ENCODE results near the gene PTPRT.
"Not testable (repeated sequence)": the region's sequence is repeated elsewhere in the genome, so short reads cannot be mapped to it uniquely, and the experiment has no call there.

Gene PTPRT

DNA sequence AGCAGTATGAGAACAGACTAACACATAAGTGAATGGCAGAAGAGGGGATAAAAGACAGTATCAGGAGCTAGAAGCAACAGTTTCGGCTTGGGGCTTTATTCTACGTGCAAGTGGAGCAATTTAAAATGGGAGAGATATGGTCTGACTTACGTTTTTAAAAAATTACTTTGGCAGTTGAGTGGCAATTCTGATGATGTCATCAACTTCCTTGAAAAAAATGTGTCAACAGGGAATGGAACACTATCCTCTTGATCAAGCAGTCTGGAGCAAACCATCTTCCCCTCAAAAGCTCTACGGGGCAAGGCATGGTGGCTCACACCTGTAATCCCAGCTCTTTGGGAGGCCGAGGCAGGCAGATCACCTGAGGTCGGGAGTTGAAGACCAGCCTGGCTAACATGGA lies 24.1 kb downstream of the PTPRT start:
- H3K36me3 Mint-ChIP-seq = no peaks in the 10 kb centered on the region

DNA sequence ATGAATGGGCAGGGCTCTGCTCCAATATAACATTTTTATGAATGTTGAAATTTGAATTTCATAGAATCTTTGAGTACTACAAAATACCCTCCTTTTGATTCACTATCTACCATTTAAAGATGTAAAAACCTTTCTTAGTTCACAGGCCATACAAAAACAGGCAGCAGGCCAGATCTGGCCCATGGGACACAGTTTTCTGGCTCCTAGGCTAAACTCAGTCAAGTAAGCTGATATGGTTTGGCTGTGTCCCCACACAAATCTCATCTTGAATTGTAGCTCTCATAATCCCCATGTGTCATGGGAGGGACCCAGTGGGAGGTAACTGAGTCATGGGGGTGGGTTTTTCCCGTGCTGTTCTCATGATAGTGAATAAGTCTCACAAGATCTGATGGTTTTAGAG lies 25.0 kb downstream of the PTPRT start:
- H3K9me3 Mint-ChIP-seq, H3K36me3 Mint-ChIP-seq, H3K27me3 Mint-ChIP-seq, H3K27ac Mint-ChIP-seq, H3K4me3 Mint-ChIP-seq, H3K4me1 Mint-ChIP-seq: not testable (repeated sequence)

More for the DNA sequence above, 24.1 kb downstream of the PTPRT start:
- H3K4me1 Mint-ChIP-seq = no peaks in the 10 kb centered on the region
- no peak overlapping the region for H3K27ac Mint-ChIP-seq
- H3K27me3 Mint-ChIP-seq = peaks cover 2% of the 10 kb centered on the region
- no peak overlapping the region for H3K4me3 Mint-ChIP-seq
- H3K9me3 Mint-ChIP-seq = no peaks in the 10 kb centered on the region

DNA sequence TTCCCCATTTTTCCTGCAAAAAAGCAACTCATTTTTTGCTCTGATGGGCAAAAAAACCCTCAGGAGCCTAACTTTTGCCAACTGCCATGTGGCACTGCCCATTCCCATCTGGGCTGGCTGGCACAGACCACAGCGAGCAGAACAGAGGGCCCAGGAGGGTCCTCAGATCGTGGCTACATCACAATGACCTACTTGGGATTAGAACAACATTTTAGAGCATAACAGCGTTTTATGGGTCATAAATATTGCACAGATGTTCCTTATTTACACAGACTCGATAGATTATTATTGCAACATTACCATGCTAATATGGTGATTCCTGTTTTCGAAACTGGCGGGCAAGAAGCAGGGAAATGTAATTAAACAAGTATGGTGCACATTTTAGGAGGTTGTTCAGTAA lies 28.0 kb downstream of the PTPRT start:
- H3K4me1 Mint-ChIP-seq = no peaks in the 10 kb centered on the region
- peaks cover 2% of the 10 kb centered on the region for H3K27me3 Mint-ChIP-seq
- no peaks in the 10 kb centered on the region for H3K9me3 Mint-ChIP-seq
- H3K36me3 Mint-ChIP-seq = no peaks in the 10 kb centered on the region
- H3K27ac Mint-ChIP-seq = no peak overlapping the region
- H3K4me3 Mint-ChIP-seq = no peak overlapping the region

DNA sequence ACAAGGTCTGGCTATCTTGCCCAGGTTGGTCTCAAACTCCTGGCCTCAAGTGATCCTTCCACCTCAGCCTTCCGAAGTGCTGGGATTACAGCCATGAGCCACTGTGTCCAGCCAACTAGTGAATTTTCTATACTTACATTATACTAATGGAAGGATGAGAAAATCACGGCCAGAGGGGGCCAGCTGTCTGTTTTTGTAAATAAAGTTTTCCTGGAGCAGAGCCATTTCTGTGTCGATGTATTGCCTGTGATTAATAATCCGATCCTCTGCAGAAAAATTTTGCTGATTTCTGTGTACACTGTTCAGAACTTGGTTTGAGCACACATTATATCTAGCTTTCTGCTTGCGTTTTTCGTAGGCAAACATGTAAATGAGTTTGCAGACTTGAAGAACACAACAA lies 28.8 kb downstream of the PTPRT start:
- H3K4me3 Mint-ChIP-seq = no peak overlapping the region
- H3K27ac Mint-ChIP-seq = no peak overlapping the region
- no peaks in the 10 kb centered on the region for H3K4me1 Mint-ChIP-seq
- H3K36me3 Mint-ChIP-seq = no peaks in the 10 kb centered on the region
- no peaks in the 10 kb centered on the region for H3K27me3 Mint-ChIP-seq
- H3K9me3 Mint-ChIP-seq = no peaks in the 10 kb centered on the region

DNA sequence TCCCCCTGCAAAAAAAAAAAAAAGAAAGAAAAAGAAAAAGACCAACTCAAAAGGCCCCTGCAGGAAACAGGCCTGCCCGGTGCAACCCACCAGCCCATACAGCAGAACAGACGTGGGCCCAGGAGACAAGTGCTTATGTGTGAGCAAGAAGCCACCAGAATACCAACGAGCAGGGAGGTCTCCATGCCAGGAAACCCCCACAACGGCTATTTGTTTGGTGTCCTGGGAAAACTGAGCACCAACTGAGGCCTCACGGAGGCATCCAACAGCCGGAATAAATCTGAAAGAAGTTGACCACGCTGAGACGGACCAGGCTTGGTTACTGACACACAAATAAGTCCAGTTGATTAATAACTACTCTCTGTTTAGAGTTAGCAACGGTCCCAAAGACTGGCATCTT lies 29.7 kb downstream of the PTPRT start:
- H3K4me3 Mint-ChIP-seq = no peak overlapping the region
- no peaks in the 10 kb centered on the region for H3K27me3 Mint-ChIP-seq
- H3K4me1 Mint-ChIP-seq = no peaks in the 10 kb centered on the region
- H3K9me3 Mint-ChIP-seq = no peaks in the 10 kb centered on the region
- no peaks in the 10 kb centered on the region for H3K36me3 Mint-ChIP-seq
- no peak overlapping the region for H3K27ac Mint-ChIP-seq

DNA sequence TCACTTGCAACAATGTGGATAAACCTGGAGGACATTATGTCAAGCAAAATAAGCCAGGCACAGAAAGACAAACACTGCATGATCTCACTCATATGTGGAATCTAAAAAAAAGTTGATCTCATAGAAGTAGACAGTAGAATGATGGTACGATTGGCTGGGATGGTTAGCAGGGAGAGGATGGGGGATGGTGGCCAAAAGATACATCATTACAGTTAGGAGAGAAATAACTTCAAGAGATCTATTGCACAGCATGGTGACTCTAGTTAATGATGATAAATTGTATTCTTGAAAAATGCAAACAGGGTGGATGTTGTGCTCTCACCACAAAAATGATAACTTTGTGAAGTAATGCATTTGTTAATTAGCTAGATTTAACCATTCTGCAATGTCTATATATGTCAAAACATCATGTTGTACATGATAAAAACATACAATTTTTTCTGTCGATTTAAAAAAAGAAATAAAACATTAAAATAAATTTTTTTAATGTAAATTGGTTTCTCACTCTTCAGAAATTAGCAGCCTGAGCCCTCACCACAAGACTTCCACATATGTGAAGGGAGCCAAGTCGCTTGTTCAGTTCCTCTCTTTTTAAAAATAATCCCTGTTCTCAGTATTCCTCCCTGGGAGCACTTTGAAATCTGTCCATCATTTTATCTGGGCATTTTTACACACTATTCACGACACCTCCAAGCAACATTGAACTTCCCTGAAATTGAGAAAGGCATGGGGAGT lies 34.2 kb downstream of the PTPRT start:
- Mint-ChIP-seq H3K9me3 (no peaks in the 10 kb centered on the region), H3K4me3 (no peak overlapping the region), H3K36me3 (no peaks in the 10 kb centered on the region), H3K27me3 (peaks cover 4% of the 10 kb centered on the region), H3K4me1 (no peaks in the 10 kb centered on the region), H3K27ac (no peak overlapping the region)

DNA sequence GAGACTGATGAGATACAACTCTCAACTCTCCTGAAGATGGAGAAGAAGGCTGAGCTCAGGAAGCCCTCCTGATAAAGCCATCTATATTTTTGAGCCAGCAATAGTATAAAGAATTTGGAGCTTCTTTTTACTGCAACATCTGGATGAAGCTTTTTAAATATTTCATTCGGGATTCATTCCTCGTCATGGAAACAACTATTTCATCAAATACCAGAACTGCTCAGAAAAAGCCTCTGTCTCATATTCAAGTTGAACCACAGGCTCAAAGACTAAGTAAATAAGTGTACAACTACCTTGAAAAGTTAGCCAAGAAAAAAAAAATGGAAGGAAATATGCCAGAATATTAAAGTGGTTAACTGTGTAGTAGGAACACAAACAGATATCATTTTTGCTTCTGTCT lies 37.8 kb downstream of the PTPRT start:
- Mint-ChIP-seq H3K4me3 (no peak overlapping the region), H3K9me3 (no peaks in the 10 kb centered on the region), H3K27ac (no peak overlapping the region), H3K4me1 (no peaks in the 10 kb centered on the region), H3K36me3 (no peaks in the 10 kb centered on the region), H3K27me3 (peaks cover 4% of the 10 kb centered on the region)

DNA sequence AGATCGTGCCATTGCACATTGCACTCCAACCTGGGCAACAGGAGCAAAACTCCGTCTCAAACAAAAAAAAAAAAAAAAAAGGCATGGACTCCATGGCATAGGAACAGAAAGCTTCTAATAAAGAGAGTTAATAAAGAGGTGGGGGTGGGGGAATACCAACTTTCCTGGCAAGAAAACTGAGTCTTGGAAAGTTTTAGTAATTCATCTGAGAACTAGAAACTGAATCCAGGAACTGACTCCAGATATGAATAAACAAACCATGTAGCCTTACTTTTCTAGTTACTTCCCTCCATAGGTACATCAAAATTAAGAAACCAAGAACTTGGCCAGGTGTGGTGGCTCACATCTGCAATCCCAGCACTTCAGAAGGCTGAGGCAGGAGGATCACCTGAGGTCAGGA lies 38.5 kb downstream of the PTPRT start:
- H3K27ac Mint-ChIP-seq = no peak overlapping the region
- H3K9me3 Mint-ChIP-seq = no peaks in the 10 kb centered on the region
- no peaks in the 10 kb centered on the region for H3K4me1 Mint-ChIP-seq
- no peak overlapping the region for H3K4me3 Mint-ChIP-seq
- peaks cover 4% of the 10 kb centered on the region for H3K27me3 Mint-ChIP-seq
- no peaks in the 10 kb centered on the region for H3K36me3 Mint-ChIP-seq

DNA sequence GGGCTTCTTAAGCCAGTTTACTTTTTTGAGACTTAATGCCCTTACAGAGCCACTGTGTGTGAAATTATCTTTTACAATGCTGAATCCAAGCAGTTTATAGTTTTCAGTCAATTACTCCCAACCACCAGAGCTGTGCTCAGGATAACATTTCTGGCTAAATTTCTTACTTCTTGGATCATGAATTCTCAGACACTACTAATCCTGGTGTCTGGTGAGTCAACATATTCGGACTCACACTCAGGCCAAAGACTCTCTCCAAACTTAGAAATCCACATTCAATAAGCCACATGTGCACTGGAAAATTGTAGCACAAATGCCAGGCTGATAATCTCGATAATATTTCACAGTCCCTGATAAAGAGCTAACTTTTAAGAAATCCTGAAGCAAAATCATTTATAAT lies 49.0 kb downstream of the PTPRT start:
- Mint-ChIP-seq H3K4me3 (no peak overlapping the region), H3K27ac (no peak overlapping the region), H3K9me3 (no peaks in the 10 kb centered on the region), H3K36me3 (no peaks in the 10 kb centered on the region), H3K4me1 (no peaks in the 10 kb centered on the region), H3K27me3 (peaks cover 6% of the 10 kb centered on the region)

DNA sequence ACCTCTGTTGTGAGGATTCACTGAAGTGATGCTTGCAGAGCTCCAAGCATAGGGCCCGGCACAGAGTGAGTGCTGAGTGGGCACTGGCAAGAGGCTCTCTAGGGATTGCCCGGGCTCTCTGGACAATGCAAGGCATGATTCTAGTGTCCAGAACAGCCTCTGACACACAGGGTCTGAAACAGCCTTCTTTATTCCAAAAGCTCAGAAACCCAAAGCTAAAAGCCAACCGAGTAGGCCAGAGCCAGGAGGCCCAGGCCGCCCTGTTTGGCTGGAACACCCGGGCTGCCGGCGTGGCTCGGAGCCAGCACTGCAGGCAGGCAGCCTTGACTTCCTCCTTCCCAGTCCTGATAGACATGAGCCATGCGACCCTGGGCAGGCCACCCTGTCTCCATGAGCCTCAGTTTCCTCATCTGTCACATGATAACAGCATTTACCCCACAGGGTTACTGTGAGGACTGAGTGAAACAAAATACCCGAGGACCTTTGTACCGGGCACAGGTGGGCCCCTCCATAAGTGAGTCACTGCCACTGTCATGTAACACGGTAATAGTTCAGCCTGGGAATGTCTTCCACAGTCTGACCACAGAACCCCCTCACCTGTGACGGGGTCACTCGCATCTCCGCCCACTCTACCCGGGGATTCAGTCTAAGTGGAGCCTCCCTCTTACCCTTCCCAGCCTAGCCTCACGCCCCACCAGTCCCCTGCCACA lies 51.5 kb downstream of the PTPRT start:
- no peaks in the 10 kb centered on the region for H3K4me1 Mint-ChIP-seq
- no peaks in the 10 kb centered on the region for H3K36me3 Mint-ChIP-seq
- H3K9me3 Mint-ChIP-seq = no peaks in the 10 kb centered on the region
- H3K27ac Mint-ChIP-seq = no peak overlapping the region
- H3K4me3 Mint-ChIP-seq = no peak overlapping the region
- peaks cover 4% of the 10 kb centered on the region for H3K27me3 Mint-ChIP-seq

DNA sequence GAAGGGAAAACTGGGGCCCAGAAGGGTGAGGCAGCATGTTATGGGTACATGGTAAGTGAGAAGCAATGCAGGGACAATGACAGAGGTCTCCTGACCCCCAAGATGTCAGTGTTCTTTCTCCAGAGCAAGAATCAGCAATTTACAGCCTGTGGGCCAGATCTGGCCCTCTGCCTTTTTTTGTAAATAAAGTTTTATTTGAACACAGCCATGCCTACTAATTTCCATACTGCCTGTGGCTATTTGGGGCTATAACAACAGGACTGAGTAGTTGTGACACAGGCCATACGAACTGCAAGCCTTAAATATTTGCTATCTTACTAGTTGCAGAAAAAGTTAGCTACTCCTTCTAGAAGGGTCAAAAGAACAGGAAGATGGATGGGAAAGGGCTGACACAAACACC lies 52.5 kb downstream of the PTPRT start:
- Mint-ChIP-seq H3K27me3 (peaks cover 4% of the 10 kb centered on the region), H3K36me3 (no peaks in the 10 kb centered on the region), H3K9me3 (no peaks in the 10 kb centered on the region), H3K27ac (no peak overlapping the region), H3K4me3 (no peak overlapping the region), H3K4me1 (no peaks in the 10 kb centered on the region)

DNA sequence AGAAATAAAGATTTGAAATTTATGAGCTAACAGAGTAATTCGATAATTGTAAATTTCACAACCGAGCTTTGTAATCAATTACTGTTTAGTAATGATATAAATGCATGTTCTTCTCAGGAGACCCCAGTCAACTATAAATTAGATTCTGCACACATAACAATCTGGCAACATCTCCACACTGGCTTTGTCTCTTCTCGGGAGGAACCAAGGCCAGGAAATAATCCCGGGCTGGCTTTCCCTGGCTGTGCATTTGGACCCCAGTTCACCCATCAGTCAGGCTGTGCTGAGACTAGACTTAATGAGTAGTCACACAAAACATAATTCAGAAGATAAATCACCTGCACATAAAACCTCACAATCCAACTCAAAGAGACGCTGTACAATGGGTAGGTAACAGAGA lies 65.5 kb downstream of the PTPRT start:
- Mint-ChIP-seq H3K4me1 (no peaks in the 10 kb centered on the region), H3K27ac (no peak overlapping the region), H3K27me3 (peaks cover 3% of the 10 kb centered on the region), H3K4me3 (no peak overlapping the region), H3K9me3 (no peaks in the 10 kb centered on the region), H3K36me3 (no peaks in the 10 kb centered on the region)

DNA sequence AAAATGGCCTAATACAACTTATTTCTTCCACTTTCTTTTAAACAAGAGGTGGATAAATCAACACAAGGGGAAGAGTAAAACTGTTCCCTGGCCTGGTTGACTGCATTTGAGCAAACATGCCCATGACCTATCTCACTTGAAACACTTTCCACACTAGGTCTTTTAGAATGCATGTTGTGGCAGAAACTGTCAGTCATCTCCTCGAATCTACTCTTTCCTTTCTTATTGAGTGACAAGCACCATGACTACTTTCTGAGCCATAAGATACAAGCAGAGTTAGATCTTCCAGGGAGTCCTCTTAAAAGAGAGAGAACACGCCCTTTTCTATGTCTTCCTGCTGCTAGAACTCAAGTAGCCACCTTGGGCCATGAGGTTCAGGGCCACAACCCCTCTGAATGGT lies 66.5 kb downstream of the PTPRT start:
- Mint-ChIP-seq H3K27me3 (peaks cover 3% of the 10 kb centered on the region), H3K27ac (no peak overlapping the region)

DNA sequence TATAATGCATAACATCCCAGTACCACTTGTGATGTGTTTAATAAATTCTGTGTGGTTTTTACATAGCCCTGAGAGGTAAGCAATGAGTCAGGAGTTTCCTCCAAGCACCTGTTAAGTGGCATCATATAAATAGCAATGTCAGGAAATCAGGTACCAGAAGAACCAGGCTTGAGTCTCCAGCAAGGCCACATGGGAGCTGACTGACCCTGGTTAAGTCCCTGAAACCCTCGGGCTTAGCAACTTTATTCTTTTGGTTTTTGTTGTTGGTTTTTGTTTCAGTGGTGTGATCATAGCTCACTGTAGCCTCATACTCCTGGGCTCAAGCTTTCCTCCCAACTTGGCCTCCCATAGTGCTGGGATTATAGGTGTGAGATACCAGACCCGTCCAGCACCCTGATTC lies 70.0 kb downstream of the PTPRT start:
- Mint-ChIP-seq H3K27me3 (peaks cover 2% of the 10 kb centered on the region), H3K9me3 (no peaks in the 10 kb centered on the region), H3K36me3 (no peaks in the 10 kb centered on the region), H3K4me3 (no peak overlapping the region), H3K4me1 (no peaks in the 10 kb centered on the region), H3K27ac (no peak overlapping the region)

More for the DNA sequence above, 66.5 kb downstream of the PTPRT start:
- Mint-ChIP-seq H3K4me3 (no peak overlapping the region), H3K36me3 (no peaks in the 10 kb centered on the region), H3K9me3 (no peaks in the 10 kb centered on the region), H3K4me1 (no peaks in the 10 kb centered on the region)

DNA sequence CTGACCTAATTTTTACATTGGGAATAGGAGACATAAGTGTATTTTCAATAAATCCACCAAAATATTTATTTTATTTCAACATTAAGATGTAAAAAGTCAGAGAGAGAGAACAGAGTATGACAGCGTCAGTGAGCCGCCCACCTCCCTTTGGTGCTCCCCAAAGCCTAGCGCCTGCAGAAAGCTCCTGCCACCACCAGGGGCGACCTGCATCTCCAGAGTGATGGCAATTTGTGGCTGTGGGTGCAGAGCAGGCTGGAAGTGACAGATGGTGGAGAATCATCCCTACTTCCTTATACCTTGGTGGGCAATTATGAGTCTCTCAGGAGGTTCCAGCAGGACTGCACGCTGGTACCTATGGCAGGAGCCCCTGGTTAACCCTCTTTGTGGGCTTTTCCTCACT lies 87.3 kb downstream of the PTPRT start:
- H3K4me3 Mint-ChIP-seq = no peak overlapping the region
- no peak overlapping the region for H3K27ac Mint-ChIP-seq

DNA sequence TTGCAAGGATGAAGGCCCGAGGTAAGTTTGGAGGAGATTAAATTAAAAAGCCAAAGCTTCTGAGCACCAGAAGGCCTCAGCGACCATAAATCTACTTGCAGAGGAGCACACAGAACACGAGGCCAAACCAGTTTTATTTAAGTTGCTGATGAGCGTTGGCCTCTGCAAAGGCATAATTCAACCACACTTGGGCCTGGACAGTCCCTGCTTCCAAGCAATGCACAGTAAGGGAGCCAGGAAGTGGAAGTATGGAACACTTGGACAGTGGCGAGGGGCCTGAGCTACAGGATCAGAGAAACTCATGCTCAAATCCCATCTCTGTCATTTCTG lies 92.8 kb downstream of the PTPRT start:
- no peaks in the 10 kb centered on the region for H3K4me1 Mint-ChIP-seq
- H3K27ac Mint-ChIP-seq = no peak overlapping the region
- no peaks in the 10 kb centered on the region for H3K36me3 Mint-ChIP-seq
- peaks cover 8% of the 10 kb centered on the region for H3K27me3 Mint-ChIP-seq
- H3K4me3 Mint-ChIP-seq = no peak overlapping the region
- peaks cover 14% of the 10 kb centered on the region for H3K9me3 Mint-ChIP-seq

More for the DNA sequence above, 87.3 kb downstream of the PTPRT start:
- no peaks in the 10 kb centered on the region for H3K36me3 Mint-ChIP-seq
- no peaks in the 10 kb centered on the region for H3K4me1 Mint-ChIP-seq
- peaks cover 7% of the 10 kb centered on the region for H3K9me3 Mint-ChIP-seq
- peaks cover 11% of the 10 kb centered on the region for H3K27me3 Mint-ChIP-seq
